Mononuclear cell (primary cell): ENCODE measurements around the gene LRFN2. TPM values are rescaled to one million over a fixed set of nuclear protein-coding genes. Genes with fewer than 3 reads are reported as not detected.

Experiments
- H3K27me3 ChIP-seq: 2 replicates; pipeline ENCODE4 v1.6.0; 2011; ENCODE audit warnings: low read length, control low read depth; ENCODE audit not compliant: insufficient read depth
- H3K4me1 ChIP-seq: 2 replicates; pipeline ENCODE4 v1.5.1; 2011; ENCODE audit warnings: mild to moderate bottlenecking, low read length, control low read depth; ENCODE audit not compliant: insufficient read depth
- H3K4me3 ChIP-seq: 2 replicates; pipeline ENCODE4 v1.5.1; 2011; ENCODE audit warnings: mild to moderate bottlenecking, low read length, moderate library complexity
- H3K9me3 ChIP-seq: 2 replicates; pipeline ENCODE4 v1.5.1; 2011; ENCODE audit warnings: low read depth, mild to moderate bottlenecking, control low read depth, low read length
- total RNA-seq: library from RNA; depleted of rRNA; stranded (reverse); fragments of >200 nt; gene quantifications from one replicate; pipeline ENCODE4 v1.2.3, GENCODE V29; 2012

LRFN2 gene
- total RNA-seq, 1 donor: 0.21 TPM

DNA sequence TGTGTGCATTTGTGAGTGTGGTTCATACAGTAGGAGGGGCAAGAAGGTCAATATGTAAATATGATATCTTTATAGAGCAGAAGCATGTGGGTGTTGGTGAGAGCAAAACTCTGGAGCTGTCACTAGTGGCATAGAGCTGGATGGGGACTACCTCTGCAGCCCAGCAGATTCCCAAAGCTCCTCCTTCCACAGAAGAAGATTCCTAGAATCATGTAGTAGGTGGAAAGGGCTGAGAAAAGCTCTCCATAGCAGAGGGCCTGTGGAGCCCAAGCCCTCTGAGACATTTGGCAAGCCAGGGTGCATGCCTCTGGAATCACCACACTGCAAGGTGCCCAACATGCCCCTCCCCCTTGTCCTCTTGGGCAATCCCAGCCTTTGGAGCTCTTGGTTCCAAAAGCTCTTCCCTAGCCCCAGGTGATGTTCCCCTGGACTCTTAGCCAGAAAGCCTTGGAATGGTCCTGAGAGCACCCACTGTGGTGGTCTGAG lies 233.2 kb downstream of the LRFN2 start:
- H3K4me1 ChIP-seq: no peaks in the 10 kb centered on the region
- no peak overlapping the region for H3K4me3 ChIP-seq
- H3K27me3 ChIP-seq: no peaks in the 10 kb centered on the region
- no peaks in the 10 kb centered on the region for H3K9me3 ChIP-seq

DNA sequence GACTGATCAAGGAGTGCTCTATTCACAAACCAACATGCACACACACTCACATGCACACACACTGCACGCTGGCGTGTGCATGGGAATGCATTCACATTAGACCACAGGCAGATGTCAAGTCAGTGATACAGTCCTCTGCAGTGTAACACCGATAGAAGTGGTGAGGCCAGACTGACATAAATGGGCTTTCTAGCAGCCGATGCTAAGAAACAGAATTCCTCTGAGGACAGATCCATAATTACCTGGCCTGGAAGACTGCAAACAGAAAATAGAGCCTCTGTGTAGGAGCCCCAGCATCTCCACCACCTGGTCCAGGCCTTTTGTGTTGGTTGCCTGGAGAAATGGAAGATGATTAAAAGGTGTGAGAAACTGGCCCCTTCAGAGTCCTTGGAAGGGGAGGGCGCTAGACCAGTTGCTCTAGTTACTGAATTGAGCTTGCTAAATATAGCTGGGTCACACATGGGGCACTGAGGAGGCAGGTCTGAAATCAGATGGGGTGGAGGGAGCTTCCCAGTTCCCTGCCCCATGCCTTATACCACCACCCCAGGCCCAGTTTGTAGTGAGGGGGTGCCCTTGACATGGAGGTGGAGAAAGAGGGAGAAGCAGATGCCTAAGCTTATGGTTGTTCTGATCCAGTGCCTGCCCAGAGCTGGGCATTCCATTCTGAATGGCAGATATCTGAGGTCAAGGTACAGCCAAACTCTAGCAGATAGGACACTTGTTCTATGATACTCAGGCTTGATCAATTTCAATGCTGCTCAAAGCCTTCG lies 233.8 kb downstream of the LRFN2 start:
- H3K4me1 ChIP-seq: no peaks in the 10 kb centered on the region
- H3K27me3 ChIP-seq: no peaks in the 10 kb centered on the region
- no peak overlapping the region for H3K4me3 ChIP-seq
- no peaks in the 10 kb centered on the region for H3K9me3 ChIP-seq

DNA sequence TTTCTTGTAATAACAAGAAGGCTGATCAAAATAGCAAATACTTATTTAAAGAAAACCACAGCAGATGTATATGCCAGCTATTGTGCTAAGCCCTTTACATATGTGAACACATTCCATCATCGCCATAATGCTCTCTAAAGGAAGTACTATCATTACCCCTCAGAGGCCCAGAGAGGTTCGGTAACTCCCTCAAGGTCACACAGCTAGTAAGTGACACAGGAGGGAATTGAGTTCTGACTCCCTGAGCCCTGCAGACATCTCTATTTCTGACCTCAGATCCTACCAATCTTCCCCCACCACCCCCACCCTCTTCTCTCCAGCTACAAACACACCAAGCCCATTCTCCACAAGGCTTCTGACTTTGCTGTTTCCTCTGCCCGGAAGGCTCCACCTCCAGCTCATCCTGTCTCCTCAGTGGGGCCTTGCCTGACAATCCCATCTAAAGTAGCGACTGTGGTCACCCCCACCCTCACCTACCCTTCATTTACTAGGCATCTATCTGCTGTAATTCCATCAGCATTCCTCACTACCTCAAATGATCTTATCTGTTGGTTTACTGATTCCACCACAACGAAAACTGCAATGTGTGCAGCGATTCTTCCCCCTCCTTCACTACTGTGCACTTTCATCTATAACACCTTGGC lies 234.5 kb downstream of the LRFN2 start:
- Histone ChIP-seq H3K9me3 (no peaks in the 10 kb centered on the region), H3K4me1 (no peaks in the 10 kb centered on the region), H3K4me3 (no peak overlapping the region), H3K27me3 (no peaks in the 10 kb centered on the region)

DNA sequence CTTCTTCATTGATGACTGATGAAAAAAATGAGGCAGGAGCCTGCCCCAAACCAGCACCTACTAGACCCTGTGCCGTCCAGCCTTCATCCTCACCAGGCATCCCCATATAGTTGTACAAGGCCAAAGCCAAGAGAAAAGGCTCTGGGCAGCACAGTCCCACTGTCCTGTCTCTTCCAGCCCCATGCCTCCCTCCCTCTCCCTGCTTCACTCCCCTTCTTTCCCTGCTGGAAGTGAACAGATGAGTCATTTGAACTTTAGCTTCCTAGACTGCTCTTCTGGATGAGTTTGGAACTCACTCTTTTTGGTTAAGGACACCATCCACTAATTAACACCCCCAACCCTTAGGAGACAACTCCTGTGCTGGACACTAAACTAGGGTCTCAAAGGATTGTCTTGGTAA lies 235.2 kb downstream of the LRFN2 start:
- no peaks in the 10 kb centered on the region for H3K4me1 ChIP-seq
- no peak overlapping the region for H3K4me3 ChIP-seq
- no peaks in the 10 kb centered on the region for H3K9me3 ChIP-seq
- no peaks in the 10 kb centered on the region for H3K27me3 ChIP-seq

DNA sequence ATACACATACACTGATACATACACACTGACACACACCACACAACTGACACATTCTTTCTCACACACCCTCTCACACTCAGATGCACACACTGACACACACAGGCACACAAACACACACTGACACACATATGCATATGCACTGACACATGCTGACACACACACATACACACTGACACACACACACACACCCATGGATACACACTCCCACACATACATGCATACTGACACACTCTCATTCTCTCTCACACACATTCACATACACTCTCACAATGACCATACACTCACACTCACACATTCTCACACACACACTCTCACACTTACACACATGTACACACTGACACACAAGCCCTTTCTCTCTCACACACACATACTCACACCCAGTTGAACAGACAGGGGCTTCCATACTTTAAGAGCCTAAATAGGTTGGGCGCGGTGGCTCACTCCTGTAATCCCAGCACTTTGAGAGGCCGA lies 236.4 kb downstream of the LRFN2 start:
- H3K4me1 ChIP-seq: no peaks in the 10 kb centered on the region
- no peaks in the 10 kb centered on the region for H3K9me3 ChIP-seq
- no peaks in the 10 kb centered on the region for H3K27me3 ChIP-seq
- H3K4me3 ChIP-seq: no peak overlapping the region

DNA sequence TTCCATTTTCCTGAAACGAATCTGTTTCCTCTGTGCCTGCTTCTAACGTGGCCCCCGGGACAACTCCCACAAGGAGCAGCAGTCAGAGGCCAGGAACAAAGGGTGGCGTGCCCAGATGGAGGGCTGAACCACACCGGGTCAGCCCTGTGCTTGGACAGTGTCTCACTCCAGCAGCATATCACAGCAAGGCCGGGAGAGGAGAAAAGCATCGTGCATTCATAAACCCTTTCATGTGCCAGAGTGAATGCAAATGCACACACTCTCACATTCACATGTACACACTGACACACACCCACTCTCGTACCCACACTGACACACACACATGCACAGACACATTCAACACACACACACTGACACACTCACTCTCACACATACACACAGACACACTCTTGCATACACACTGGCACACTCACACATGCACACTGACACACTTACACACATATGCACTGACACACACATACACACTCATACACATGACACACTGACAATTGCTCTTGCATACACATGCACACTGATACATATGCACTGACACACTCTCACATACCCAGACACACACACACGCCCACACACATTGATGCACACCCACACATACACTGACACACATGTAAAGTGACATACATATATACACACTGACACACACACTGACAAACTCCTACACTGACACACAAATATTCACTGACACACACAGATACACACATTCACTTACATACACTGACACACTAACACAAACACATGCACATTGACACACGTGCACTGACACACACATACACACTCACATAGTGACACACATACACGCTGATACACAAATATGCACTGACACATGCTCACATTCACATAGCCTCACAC lies 237.0 kb downstream of the LRFN2 start:
- no peaks in the 10 kb centered on the region for H3K9me3 ChIP-seq
- no peaks in the 10 kb centered on the region for H3K27me3 ChIP-seq
- H3K4me1 ChIP-seq: no peaks in the 10 kb centered on the region
- no peak overlapping the region for H3K4me3 ChIP-seq

DNA sequence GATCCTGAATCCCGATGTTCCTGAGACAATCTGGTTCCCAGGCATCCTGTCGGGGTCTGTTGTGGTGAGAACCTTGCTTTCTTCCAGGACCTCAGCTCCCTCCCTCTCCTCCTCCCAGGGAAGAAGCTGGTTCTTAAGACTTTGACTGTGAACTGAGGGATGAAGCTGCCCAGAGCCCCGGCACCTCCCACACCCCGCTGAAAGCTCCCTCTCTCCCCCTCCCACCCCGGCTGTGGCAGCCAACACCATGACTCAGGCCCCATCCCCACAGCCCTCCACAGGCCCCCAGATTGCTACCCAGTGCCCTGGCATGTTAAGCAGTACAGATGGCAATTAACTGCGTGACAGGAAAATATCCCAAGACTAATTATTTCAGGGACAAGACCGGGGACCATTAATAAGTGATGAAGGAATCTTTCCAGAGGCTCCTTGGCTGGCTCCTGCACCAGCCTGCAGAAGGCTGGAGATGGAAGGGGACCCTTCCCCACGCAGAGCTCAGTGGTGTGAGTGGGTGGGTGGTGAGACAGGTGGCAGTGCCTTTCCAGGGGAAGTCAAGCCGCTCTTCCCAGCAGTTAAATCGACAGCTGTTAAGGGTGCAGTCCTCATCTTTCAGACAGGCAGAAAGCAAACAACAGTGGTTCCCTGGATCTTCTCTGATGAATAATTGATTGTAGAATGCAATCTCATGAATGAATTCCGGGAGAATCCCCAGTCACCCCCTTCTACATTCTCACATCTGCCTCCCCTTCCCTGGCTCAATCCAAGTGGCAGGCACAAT lies 237.9 kb downstream of the LRFN2 start:
- no peak overlapping the region for H3K4me3 ChIP-seq
- H3K27me3 ChIP-seq: no peaks in the 10 kb centered on the region
- no peaks in the 10 kb centered on the region for H3K4me1 ChIP-seq
- H3K9me3 ChIP-seq: no peaks in the 10 kb centered on the region

DNA sequence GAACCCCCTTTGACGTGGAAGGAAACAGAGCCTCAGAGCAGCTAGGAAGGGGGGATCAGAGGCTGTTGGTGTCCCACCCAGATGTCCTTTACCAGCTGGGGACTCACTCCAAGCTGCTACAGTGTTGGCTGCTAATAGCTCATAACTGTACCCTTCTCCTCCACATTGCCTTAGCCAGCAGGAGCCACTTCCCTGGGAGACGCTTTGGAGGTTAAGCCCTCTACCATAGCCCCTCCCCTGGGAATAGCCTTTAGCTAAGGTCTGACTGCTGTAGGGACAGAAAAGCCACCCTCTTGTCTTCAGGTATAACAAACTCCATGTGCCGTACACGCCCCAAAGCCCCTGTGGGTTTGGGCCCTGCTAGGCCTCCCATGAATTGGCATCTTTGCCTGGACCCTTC lies 238.6 kb downstream of the LRFN2 start:
- Histone ChIP-seq H3K4me3 (no peak overlapping the region), H3K4me1 (no peaks in the 10 kb centered on the region), H3K9me3 (no peaks in the 10 kb centered on the region), H3K27me3 (no peaks in the 10 kb centered on the region)

DNA sequence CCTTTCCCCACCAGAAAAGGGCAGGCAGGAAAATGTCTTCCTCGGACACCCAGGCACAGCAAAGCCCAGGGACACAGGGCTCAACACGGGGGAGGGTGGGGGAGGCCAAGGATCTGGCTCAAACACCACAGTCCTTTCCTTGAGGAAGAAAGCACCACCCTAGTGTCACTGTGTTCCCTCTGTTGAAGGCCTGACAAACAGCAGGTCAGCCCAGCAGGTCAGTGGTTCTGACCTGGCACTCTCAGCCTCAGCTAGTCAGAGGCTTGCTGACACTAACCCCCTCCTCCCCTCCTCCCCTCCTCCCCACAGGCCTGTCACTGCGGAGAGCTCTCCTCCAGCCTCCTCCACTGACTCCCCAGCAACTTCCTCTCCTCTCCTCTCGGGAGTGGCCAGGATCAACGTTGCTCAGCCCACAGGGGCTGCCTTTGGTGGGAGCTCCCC lies 239.6 kb downstream of the LRFN2 start:
- Histone ChIP-seq H3K4me3 (no peak overlapping the region), H3K4me1 (no peaks in the 10 kb centered on the region), H3K9me3 (no peaks in the 10 kb centered on the region), H3K27me3 (no peaks in the 10 kb centered on the region)

DNA sequence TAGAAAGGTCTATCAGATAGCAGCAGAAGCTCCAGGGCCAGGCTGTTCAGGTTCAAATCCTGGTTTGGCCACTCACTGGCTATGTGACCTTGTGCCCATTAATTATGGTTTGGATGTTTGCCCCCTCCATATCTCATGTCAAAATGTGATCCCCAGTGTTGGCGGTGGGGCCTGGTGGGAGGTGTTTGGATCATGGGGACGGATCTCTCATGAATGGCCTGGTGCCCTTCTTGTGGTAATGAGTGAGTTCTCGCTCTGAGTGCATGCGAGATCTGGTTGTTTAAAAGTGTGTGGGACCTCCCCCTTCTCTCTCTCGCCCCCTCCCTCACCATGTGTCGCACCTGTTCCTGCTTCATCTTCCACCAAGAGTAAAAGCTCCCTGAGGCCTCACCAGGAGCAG lies 240.9 kb downstream of the LRFN2 start:
- H3K27me3 ChIP-seq: no peaks in the 10 kb centered on the region
- H3K4me1 ChIP-seq: no peaks in the 10 kb centered on the region
- H3K9me3 ChIP-seq: no peaks in the 10 kb centered on the region
- H3K4me3 ChIP-seq: no peak overlapping the region

DNA sequence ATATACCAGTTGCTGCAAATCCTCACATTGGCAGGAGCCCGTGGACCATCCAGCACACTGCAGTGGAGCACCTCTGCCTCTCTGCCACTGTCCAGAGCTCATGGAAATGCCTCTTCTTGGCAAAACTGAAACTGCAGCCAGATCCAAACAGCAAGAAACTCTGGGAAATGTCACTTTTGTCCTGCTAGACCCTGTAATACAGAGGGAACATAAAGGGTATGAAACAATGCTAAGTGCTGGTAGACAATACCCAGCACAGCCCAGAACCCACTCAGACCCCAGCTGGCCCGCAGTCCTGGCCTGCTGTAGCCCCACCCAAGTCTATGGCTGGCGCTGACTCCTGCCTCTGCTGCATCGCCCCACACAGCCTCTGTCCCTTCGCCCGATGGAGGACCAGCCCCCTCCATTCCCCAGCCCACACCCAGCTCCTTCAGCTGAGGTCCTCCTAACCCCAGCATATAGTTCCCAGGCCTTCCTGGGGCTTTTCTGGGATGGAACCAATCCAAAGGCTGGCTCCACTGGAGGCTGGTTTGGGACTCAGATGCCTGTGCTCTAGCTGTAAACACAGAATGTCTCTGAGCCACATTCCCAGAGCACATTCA lies 242.5 kb downstream of the LRFN2 start:
- Histone ChIP-seq H3K9me3 (no peaks in the 10 kb centered on the region), H3K27me3 (no peaks in the 10 kb centered on the region), H3K4me3 (no peak overlapping the region), H3K4me1 (no peaks in the 10 kb centered on the region)

DNA sequence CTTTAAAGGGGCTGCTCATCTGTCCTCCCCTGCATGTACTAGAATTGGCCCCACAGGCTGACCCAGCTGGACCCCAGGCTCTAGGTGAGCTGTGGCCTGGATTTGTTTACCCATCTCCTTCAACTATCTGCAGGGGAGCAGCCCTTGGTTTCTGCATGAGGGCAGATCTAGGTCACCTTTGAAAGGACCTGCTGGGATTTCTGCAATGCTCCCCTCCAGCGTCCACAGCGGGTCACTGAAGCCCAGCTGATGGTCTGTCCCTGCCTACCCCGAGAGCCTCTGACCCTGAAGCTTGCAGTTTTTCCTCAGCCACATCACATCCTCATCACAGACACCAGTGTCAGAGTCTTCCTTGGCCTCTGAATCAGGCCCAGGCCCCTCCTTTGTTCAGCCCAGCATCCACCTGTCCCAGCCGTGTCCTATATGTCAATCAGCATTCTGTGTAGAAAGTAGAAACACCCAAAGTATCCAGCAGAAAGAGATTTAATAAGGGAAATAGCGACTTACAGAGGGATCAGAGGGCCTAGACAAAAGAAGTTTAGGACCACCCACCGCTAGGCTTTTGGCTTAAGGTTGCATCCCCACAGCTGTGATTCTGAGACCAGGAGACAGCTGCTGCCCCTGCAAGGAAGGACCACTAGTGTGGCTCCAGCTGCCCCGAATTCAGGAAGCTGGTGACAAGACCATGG lies 243.1 kb downstream of the LRFN2 start:
- Histone ChIP-seq H3K9me3 (no peaks in the 10 kb centered on the region), H3K27me3 (no peaks in the 10 kb centered on the region), H3K4me1 (no peaks in the 10 kb centered on the region), H3K4me3 (no peak overlapping the region)

DNA sequence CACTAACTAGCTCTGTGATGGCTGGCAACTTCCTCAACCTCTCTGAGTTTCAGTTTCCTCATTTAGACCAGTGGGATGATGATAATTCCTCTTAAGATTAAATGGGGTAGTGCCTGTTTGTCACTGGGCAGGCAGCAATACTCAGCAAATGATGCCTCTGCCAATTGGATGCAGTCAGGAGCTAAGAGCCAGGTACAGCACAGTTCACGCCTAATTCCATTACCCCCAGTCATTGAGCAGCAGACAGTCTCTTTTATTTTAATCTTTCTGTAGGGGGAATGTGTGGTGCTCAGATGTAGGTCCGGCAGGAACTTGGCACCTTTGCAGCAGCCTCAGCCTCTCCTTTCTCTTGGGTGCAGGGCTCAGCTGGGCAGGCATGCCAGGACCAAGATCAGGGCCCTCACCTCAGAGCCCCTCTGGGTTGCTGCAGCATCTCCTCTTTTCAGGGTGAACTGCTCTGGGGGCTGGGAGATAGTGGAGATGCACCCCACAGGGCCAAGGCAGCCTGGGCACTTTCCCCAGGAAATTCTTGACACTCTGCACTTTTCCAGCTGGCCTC lies 243.8 kb downstream of the LRFN2 start:
- H3K4me3 ChIP-seq: no peak overlapping the region
- H3K27me3 ChIP-seq: no peaks in the 10 kb centered on the region
- no peaks in the 10 kb centered on the region for H3K9me3 ChIP-seq
- no peaks in the 10 kb centered on the region for H3K4me1 ChIP-seq
